Stimulated activated CD4-positive, alpha-beta T cell treated with anti-CD3 and anti-CD28 coated beads, Interleukin-1b, Interleukin-23, amount 100 ng/mL, for 48 hours (primary cell): ENCODE results near the gene MED13L.

Experiments
- DNase-seq: peaks from one replicate; pipeline ENCODE4 v3.0.0-alpha.2; 2020

The MED13L gene

DNA sequence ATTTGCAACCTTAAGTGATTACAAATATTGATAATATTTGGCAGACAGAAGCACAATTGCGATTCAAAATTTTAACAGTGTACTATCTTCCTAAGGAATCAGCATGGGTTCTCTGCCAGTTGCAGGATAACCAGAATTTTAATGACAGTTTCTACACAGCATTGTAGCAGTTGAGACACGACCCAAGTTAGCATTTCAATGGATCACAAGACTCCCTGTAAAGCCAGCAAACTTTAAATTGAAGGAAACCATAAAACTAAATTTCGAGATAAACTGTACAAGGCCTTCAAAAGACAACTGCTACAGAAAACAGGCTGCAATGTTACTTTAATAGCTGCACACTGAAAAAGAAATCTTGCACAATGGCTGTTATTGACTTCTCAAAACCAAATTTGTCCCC is 154.9 kb downstream of the MED13L start:
- no peak for DNase-seq

GRCh38 chr12:116121453-116121871 is 156.0 kb downstream of the MED13L start:
- DNase-seq = no peak

DNA sequence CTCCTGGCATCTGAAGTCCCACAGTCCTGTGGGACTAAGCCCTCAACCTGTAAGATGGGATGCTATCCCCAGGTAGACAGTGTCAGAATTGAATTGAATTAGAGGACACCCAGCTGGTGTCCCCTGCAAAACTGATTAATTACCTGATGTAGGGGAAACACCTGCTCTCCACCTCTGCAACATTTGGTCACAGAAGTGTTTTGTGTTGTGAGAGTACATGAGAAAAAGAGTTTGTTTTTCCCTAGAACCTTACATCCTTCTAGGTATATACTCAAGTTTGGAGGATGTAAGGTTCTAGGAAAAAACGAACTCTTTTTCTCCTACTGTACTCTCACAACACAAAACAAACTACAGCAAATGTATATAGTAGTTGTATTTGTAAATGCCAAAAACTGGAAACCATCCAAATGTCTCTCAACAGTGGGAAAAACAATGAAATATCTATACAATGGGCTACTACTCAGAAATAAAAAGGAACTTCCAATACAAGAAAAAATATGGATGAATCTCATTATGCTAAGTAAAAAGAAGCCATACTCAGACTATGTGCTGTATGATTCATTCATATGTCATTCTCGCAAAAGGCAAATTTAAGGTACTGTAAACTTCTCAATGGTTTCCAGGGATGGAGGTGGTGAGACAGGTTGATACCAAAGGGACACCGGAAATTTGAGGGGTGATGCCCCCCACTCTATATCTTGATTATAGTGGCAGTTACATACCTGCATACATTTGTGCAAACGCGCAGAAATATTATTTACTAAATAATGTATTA is 160.7 kb downstream of the MED13L start:
- DNase-seq = no peak

DNA sequence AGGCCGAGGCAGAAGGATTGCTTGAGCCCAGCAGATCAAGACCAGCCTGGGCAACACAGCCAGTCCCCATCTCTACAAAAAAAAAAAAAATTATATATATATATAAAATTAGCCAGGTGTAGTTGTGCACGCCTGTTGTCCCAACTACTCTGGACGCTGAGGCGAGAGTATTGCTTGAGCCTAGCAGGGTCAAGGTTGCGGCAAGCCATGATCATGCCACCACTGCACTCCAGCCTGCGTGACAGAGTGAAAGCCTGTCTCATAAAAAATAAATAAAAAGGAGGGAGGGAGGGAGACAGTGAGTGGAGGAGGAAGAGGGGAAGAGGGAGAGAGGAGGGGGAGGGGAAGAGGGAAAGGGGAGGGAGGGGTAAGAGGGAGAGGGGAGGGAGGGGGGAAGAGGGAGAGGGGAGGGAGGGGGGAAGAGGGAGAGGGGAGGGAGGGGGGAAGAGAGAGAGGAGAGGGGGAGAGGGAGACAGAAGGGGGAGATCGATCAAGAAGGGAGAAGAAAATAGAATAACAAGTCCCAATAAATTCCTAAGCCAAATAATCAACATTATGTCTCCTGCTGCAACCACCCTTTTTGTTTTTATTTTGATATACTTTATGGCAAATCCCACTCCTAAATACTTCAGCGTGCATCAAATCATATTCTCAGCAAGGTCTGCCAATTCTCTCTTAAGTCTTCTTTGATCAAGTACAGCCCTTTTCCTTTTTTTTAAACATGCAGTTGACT is 163.9 kb downstream of the MED13L start:
- no peak for DNase-seq

GRCh38 chr12:116106870-116107269 is 170.6 kb downstream of the MED13L start:
- DNase-seq = no peak

GRCh38 chr12:116104167-116104767 is 173.2 kb downstream of the MED13L start:
- DNase-seq = no peak

GRCh38 chr12:116101991-116102390 is 175.5 kb downstream of the MED13L start:
- DNase-seq = no peak

- DNase-seq = no peak
These were observed 177.7 kb downstream of the MED13L start for GRCh38 chr12:116099652-116100432.

- DNase-seq = no peak
These were observed 180.6 kb downstream of the MED13L start for GRCh38 chr12:116096874-116097273.

DNA sequence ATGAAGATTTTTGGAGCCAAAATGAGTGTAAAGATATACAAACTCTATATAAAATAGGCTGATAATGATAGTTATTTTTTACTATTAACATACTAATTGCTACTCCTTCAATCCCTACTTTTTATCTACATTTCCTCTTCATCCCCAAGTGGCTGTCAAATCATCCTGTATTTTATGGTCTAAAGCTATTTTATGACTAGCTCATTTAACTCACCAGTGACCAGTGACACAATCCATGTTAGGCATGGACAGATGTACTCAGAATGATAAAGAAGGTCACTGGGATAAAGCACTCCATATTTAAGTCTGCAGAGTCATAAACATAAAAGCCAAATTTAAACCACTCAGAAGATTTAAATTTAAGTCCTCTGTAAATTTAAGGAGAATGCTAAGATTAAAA is 183.0 kb downstream of the MED13L start:
- DNase-seq = no peak

DNA sequence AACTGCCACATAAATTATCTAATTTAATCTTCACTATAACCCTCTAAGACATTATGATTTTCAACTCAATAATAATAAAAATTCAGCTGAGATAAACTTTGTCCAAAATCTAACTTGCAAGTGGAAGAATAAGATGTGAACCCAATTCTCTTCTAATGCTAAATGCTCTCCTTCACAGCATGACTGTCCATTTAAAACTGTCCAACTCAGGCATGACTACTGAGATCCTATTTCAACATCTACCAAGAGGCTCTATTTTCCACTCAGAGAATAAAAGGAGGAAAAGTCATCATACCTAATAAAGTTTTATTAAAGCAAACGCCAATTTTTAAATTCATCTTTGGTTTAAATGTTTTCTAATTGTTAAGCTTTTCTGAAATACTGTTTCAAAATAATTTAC is 183.6 kb downstream of the MED13L start:
- no peak for DNase-seq

DNA sequence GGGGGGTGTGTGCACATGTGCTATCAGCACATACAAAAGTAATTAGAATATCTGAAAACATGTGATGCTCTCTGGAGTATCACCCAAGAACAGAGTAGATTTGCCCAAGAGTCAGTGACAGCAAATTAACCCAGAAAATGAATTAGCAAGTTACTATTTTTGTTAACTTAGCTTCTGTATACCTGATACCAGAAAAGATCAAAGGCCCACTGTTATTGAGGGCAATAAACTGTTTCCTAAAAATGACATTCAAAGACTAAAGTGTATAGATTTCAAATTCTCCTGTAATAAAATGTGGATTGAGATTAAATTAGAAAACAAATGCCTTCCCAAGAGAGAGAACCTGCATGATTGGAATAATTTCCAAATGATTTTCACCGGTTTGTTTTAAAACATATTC is 184.7 kb downstream of the MED13L start:
- no peak for DNase-seq

DNA sequence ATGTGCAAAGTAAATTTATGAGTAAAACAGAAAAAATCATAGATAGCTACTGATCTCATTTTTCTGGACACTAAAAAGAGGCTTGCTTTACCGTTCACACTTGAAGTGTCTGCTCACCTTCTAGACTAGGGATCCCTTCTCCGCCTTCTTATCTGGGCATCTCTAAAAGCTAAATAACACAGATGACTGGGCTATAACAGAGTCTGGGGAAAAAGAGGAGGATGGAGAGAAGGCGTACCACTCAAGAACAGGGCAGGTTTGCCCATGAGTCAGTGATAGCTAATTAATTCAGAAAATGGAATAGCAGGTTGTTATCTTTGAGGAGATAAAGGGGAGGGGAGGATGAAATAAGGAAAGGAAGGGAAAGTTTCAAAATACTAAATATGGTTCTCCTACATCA is 185.3 kb downstream of the MED13L start:
- DNase-seq = no peak

DNA sequence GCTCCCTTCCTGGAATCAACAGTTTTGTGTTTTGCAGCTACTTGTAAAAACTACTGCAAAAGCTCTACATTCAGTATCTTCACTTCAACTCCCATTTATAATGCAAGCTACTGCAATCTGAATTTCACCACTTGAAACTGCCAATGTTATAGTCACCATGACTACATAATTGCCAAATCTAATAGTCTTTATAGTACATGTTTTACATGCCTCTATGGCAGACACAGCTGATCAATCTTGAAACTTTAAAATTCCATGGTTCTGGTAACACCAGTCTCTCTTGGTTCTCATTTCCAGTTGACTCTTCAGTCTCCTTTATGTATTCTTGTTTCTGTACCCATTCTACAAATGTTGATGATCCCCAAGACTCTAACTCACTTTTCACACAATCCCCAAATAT is 185.9 kb downstream of the MED13L start:
- DNase-seq = no peak

- DNase-seq = no peak
These were observed 187.0 kb downstream of the MED13L start for GRCh38 chr12:116090516-116090915.

DNA sequence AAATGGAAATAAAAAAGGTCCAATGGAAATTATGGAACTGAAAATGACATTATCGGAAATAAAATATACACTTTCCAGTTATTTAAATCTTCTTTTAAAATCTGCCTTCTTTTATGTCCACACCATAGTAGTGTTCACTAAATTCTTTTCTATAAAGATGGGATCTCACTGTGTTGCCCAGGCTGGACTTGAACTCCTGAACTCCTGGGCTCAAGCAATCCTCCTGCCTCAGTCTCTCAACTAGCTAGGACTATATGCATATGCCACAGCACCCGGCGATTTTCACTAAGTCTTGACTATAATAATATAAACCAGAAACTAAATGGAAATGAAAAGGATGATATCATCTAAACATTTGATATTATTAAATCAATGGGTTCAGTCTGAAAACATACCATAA is 188.4 kb downstream of the MED13L start:
- DNase-seq = no peak

DNA sequence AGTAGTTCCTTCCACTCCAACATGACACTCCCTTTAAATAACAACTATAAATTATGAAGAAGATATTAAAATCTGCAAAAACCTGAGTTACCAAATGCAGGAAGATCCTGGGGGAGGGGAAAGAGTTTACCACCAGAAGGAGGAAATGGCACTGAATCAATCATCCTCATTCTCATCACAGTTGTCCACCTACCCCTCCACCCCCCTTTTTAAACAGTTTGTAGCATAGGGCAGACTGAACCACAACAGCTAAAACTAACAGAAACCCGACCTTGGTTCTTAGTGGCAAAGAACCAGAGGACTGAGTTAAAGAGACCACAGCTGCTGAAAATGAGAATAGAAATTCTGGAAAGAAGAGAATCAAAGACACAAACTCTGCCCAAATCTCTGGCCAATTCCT is 189.5 kb downstream of the MED13L start:
- peak; percentile 2 for DNase-seq

DNA sequence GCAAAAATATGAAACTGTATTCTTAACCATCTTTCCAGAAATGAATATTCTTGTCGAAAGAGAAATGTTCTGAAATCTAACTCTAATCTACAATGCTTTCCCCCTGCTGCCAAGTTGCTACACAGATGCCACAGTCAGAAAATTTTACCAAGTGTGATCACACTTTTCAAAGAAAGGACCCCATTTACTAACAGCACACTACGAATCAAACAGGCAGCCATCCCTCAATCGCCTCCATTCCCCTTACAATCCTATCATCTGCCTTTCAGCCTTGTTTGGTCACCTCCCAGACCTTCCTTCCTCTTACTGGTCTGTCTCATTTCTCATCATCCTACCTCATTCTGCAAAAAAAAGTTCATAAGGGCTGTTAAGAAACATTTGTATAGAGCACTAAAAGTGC is 190.1 kb downstream of the MED13L start:
- peak; percentile 1 for DNase-seq

DNA sequence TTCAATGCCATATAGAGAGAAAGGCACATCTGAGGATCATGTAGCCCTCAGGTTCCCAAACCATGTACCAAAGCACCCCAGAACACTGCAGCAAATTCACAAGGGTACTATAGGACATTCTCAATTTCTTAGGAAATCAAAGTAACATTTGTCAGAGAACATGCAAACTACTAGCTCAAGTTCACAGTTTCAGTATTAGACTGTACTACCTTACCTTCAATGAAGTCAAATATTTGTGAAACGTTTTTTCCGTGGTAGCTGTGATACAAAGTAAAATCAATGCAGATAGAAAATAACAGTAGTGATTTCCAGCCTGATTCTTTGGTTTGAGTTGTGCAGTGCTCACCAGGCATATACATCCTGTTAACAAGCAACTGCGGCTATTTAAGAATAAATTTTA is 197.1 kb downstream of the MED13L start:
- no peak for DNase-seq

GRCh38 chr12:116078396-116078795 is 199.1 kb downstream of the MED13L start:
- DNase-seq = no peak

- no peak for DNase-seq
These were observed 200.1 kb downstream of the MED13L start for GRCh38 chr12:116077431-116077830.

DNA sequence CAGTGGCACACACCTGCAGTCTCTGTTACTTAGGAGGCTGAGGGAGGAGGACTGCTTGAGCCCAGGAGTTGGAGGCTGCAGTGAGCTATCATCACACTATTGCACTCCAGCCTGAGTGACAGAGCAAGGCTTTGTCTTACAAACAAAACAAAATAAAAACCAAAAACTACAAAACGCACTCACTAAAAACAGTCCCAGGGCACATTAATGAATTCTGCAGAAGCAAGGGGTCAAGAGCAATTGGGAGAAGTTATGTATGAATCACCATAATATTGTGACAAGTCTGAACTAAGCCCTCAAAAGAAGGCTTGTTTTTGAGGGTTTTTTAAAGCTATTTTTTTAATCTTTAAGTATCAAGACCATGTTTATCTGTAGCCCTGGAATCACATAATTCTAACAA is 201.1 kb downstream of the MED13L start:
- DNase-seq = no peak

- DNase-seq = no peak
These were observed 202.8 kb downstream of the MED13L start for GRCh38 chr12:116074686-116075085.
